Cardiac fibroblast (primary cell): ENCODE measurements around the gene NSG1.
A peak's percentile ranks its signal among the peaks of the same experiment; 100 is the strongest.
"Not testable (repeated sequence)": the region's sequence is repeated elsewhere in the genome, so short reads cannot be mapped to it uniquely, and the experiment has no call there.

Experiments used
- DNase-seq, 2 donors: peaks; one replicate each; pipeline versions ENCODE4 v3.0.0 to v3.0.0-alpha.2; 2010; ENCODE audit warnings: low read depth in 2 of 2
- H3K4me3 ChIP-seq, 2 donors: replicated peaks in 1 of 2; 1 replicate in 1 of 2; 2 replicates in 1 of 2; pipeline ENCODE4 v1.5.1; 2011; ENCODE audit warnings: low read depth in 2 of 2, low read length in 2 of 2, mild to moderate bottlenecking in 2 of 2, moderate library complexity in 1 of 2
- CTCF ChIP-seq: IDR thresholded peaks from one replicate; pipeline ENCODE4 v1.5.1; 2011; ENCODE audit warnings: low read depth, mild to moderate bottlenecking, low read length, inconsistent platforms

NSG1 gene

GRCh38 chr4:4460759-4461158 is 73.9 kb downstream of the NSG1 start:
- H3K4me3 ChIP-seq, result no peak overlapping the region
- TF ChIP-seq CTCF, result no peak
- DNase-seq, result no peak

GRCh38 chr4:4461178-4461577 is 74.3 kb downstream of the NSG1 start:
- H3K4me3 ChIP-seq, result no peak overlapping the region
- no peak for TF ChIP-seq CTCF
- no peak for DNase-seq

GRCh38 chr4:4461850-4462249 is 74.9 kb downstream of the NSG1 start:
- no peak overlapping the region for H3K4me3 ChIP-seq
- DNase-seq, result no peak
- TF ChIP-seq CTCF, result no peak

- TF ChIP-seq CTCF, result no peak
- H3K4me3 ChIP-seq, result no peak overlapping the region
- peak in 1 of 2 donors; percentile 33 for DNase-seq
These were observed 76.1 kb downstream of the NSG1 start for GRCh38 chr4:4462970-4463369.

GRCh38 chr4:4465238-4465637 is 78.3 kb downstream of the NSG1 start:
- not testable (repeated sequence) for H3K4me3 ChIP-seq, DNase-seq
